PC-3 (cell line): Measurements from ENCODE around the gene OR51E1.

ENCODE experiments used
- EZH2 ChIP-seq: fragments of 300-600 bp; sonication (generic); IDR thresholded peaks from one replicate; pipeline ENCODE4 v1.6.1; 2017; ENCODE audit warnings: antibody characterized with exemption, mild to moderate bottlenecking, low read length; ENCODE audit not compliant: unreplicated experiment
- TF ChIP-seq, protein P1 (sequence below): fragments of 300-600 bp; sonication (generic); conservative IDR thresholded peaks from 2 replicates; pipeline ENCODE4 v1.5.1; 2017; ENCODE audit warnings: antibody characterized with exemption, low read depth, mild to moderate bottlenecking, low read length

DNA sequence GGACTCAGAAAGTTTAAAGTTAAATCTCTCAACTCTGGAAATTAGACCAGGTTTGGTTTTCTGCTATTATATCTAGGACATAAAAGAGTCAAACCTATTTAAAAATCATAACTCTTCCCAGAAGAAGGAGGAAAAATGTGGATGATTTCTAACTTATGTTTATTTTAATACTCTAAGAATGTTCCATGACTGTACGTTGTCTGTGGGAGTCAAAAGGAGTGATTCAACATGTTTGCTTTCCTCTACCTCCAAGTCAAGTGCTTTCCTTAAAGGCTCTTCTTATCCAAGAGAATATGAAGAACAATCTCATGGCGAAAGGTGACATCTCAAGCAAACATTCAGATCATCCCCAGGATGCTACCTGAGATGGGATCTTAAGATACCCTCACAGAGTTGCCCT is 21.6 kb downstream of the OR51E1 start:
- TF ChIP-seq, protein P1, sequence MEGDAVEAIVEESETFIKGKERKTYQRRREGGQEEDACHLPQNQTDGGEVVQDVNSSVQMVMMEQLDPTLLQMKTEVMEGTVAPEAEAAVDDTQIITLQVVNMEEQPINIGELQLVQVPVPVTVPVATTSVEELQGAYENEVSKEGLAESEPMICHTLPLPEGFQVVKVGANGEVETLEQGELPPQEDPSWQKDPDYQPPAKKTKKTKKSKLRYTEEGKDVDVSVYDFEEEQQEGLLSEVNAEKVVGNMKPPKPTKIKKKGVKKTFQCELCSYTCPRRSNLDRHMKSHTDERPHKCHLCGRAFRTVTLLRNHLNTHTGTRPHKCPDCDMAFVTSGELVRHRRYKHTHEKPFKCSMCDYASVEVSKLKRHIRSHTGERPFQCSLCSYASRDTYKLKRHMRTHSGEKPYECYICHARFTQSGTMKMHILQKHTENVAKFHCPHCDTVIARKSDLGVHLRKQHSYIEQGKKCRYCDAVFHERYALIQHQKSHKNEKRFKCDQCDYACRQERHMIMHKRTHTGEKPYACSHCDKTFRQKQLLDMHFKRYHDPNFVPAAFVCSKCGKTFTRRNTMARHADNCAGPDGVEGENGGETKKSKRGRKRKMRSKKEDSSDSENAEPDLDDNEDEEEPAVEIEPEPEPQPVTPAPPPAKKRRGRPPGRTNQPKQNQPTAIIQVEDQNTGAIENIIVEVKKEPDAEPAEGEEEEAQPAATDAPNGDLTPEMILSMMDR, result no peak
- no peak for TF ChIP-seq EZH2
